Chondrocyte (in vitro differentiated cells): ENCODE results near the gene GLTP. TPM values are rescaled to one million over a fixed set of nuclear protein-coding genes. Genes with fewer than 3 reads are reported as not detected.

Experiments
- DNase-seq: peaks from one replicate; pipeline ENCODE4 v3.0.0; 2021; ENCODE audit warnings: mixed read lengths, low spot score
- H3K27ac Mint-ChIP-seq: one replicate; pipeline ENCODE4 v1.8.0; 2021; ENCODE audit warnings: mild to moderate bottlenecking, moderate library complexity, mixed read lengths; ENCODE audit not compliant: unreplicated experiment
- H3K27me3 Mint-ChIP-seq: 2 replicates; pipeline ENCODE4 v1.8.0; 2021; ENCODE audit warnings: low read depth, mixed read lengths
- H3K36me3 Mint-ChIP-seq: 2 replicates; pipeline ENCODE4 v1.8.0; 2021; ENCODE audit warnings: low read depth, mixed read lengths
- H3K4me1 Mint-ChIP-seq: 2 replicates; pipeline ENCODE4 v1.8.0; 2021; ENCODE audit warnings: low read depth, mild to moderate bottlenecking, mixed read lengths
- H3K4me3 Mint-ChIP-seq: one replicate; pipeline ENCODE4 v1.8.0; 2021; ENCODE audit warnings: mild to moderate bottlenecking, moderate library complexity, mixed read lengths; ENCODE audit not compliant: unreplicated experiment
- H3K9me3 Mint-ChIP-seq: 2 replicates; pipeline ENCODE4 v1.8.0; 2021; ENCODE audit warnings: low read depth, mixed read lengths
- total RNA-seq: library from RNA; stranded (reverse); gene quantifications from 3 replicates; pipeline ENCODE4 v1.2.1, GENCODE V29; 2021
- TF ChIP-seq, protein P1 (sequence below): fragments of 200-600 bp; sonication (generic); IDR thresholded peaks from 2 replicates; pipeline ENCODE4 v1.5.0; 2021; ENCODE audit warnings: antibody characterized with exemption, mild to moderate bottlenecking, moderate library complexity

GLTP gene
- total RNA-seq, 1 donor from 2014 or later: 40.7 TPM

DNA sequence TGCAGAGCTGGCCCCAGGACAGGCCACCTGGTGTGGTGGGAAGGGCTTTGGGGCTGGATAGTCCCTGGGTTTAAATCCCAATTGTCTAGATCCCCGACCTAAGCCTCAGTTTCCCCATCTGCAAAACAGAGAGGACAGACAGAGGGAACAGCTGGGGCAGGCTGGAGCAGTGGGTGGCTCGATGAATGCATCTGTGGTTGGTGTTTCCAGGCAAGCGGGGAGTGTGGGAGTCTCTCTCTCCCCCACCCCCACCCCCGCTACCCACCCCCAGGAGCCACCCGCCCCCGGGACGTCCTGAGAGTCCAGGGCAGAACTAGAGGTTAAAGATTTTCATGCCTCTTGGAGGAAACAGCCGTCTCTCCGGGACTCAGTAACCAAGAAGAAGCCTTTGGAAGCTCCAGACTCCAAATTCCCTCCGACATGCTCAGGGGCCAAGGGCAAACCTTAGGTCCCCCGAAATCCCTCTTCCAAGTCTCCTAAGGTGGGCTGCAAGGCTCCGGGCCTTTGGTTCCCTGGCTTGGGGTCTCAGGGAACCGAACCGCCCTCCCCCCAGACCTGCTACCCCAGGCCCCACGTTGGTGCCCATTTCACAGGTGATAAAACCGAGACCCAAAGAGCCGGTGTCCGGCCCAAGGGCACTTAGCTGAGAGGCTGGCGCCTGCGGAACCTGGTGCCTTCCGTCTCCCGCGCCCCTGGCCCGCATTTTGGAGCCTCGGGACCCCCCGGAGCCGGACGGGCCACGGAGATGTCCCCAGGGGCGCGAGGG is 47.6 kb downstream of the GLTP start:
- Mint-ChIP-seq H3K4me1 (peaks cover 3% of the 10 kb centered on the region), H3K36me3 (no peaks in the 10 kb centered on the region), H3K27ac (no peak overlapping the region), H3K4me3 (peak overlapping the region; percentile 55), H3K9me3 (no peaks in the 10 kb centered on the region), H3K27me3 (peaks cover 8% of the 10 kb centered on the region)
- DNase-seq: no peak
- TF ChIP-seq, protein P1, sequence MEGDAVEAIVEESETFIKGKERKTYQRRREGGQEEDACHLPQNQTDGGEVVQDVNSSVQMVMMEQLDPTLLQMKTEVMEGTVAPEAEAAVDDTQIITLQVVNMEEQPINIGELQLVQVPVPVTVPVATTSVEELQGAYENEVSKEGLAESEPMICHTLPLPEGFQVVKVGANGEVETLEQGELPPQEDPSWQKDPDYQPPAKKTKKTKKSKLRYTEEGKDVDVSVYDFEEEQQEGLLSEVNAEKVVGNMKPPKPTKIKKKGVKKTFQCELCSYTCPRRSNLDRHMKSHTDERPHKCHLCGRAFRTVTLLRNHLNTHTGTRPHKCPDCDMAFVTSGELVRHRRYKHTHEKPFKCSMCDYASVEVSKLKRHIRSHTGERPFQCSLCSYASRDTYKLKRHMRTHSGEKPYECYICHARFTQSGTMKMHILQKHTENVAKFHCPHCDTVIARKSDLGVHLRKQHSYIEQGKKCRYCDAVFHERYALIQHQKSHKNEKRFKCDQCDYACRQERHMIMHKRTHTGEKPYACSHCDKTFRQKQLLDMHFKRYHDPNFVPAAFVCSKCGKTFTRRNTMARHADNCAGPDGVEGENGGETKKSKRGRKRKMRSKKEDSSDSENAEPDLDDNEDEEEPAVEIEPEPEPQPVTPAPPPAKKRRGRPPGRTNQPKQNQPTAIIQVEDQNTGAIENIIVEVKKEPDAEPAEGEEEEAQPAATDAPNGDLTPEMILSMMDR: no peak

DNA sequence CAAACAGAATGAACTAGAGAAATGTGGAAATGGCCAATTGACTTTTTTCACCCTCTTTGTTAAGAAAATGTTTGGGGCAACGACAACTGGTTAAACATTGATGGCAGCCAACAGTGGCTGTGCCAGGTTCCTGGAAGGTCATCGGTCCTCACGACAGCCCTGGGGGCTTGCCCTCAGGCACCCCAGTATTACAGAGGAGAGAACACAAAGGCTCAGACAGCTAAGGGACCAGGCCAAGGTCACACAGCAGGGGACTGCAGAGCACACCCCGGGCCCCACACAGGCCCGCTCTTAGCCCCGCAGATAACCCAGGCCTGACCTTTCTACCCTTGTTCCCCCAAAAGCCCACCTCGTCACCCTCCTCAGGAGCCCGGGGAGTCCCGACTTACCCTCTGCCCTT is 48.4 kb downstream of the GLTP start:
- TF ChIP-seq, protein P1: no peak
- DNase-seq: no peak
- no peaks in the 10 kb centered on the region for H3K9me3 Mint-ChIP-seq
- H3K4me1 Mint-ChIP-seq: peaks cover 3% of the 10 kb centered on the region
- no peak overlapping the region for H3K27ac Mint-ChIP-seq
- no peak overlapping the region for H3K4me3 Mint-ChIP-seq
- H3K27me3 Mint-ChIP-seq: peaks cover 9% of the 10 kb centered on the region
- H3K36me3 Mint-ChIP-seq: no peaks in the 10 kb centered on the region

DNA sequence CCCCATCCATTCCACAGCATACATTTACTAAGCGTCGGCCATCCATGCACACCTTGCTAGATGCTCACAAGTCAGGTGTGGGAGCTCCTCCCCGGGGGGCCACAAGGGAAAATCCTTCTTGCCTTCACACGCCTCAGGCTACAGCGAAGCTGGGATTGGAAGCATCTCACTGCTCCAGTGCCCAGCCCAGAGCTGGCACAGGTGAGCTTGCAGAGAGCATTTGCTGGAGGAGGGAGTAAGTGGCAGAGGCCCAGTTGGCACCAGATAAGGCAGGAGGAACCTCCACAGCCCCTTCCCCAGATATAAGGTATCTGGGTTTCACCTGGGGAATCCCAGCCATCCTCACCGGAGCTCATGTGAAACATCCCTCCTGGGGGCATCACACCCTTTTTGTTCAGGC is 49.0 kb downstream of the GLTP start:
- peaks cover 9% of the 10 kb centered on the region for H3K27me3 Mint-ChIP-seq
- TF ChIP-seq, protein P1: no peak
- no peak for DNase-seq
- H3K4me3 Mint-ChIP-seq: no peak overlapping the region
- H3K27ac Mint-ChIP-seq: no peak overlapping the region
- H3K9me3 Mint-ChIP-seq: no peaks in the 10 kb centered on the region
- H3K4me1 Mint-ChIP-seq: peaks cover 3% of the 10 kb centered on the region
- no peaks in the 10 kb centered on the region for H3K36me3 Mint-ChIP-seq

DNA sequence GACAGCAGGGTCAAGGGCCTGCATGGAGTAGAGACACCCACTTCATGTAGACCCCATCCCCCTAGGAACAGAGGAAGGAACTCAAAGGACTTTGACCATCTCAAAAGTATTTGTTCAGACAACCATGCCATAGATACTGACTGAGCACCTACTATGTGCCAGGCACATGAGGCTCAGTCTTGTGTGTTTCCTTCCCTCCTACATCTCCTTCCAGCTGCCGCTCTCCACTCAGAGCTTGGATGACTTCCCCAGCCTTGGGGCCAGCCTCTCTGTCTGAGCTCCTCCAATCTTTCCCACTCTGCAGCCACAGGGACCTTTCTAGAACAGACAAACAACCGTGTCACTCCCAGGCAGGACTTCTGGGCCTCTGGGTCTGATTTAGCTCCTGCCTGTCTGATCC is 49.6 kb downstream of the GLTP start:
- H3K9me3 Mint-ChIP-seq: no peaks in the 10 kb centered on the region
- H3K4me1 Mint-ChIP-seq: peaks cover 3% of the 10 kb centered on the region
- TF ChIP-seq, protein P1: no peak
- H3K27me3 Mint-ChIP-seq: peaks cover 9% of the 10 kb centered on the region
- no peak overlapping the region for H3K4me3 Mint-ChIP-seq
- no peak for DNase-seq
- no peaks in the 10 kb centered on the region for H3K36me3 Mint-ChIP-seq
- no peak overlapping the region for H3K27ac Mint-ChIP-seq

DNA sequence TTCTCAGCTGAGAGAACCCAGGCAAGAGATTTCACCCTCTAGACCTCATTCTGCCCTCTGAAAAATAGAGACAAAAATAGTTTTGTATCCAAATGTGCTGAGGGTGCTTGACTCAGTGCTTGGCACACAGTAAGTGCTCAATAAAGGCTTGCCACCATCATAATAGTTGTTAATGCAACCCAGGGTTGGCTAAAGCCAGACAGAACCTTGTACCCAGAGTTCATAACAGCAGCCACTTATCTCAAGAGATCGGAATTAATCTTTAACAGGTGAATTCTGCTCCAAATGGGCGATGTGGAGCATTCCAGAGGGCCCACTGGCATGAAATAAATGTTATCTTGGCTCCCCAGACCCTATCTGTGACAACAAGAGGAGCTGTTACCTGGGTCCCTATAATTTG is 50.1 kb downstream of the GLTP start:
- Mint-ChIP-seq H3K4me3 (no peak overlapping the region), H3K27ac (no peak overlapping the region), H3K9me3 (no peaks in the 10 kb centered on the region), H3K27me3 (peaks cover 9% of the 10 kb centered on the region), H3K4me1 (peaks cover 3% of the 10 kb centered on the region), H3K36me3 (no peaks in the 10 kb centered on the region)
- TF ChIP-seq, protein P1: no peak
- no peak for DNase-seq
